A549 treated with ZK216348 at 1 μM for 4 hours (cell line): ENCODE measurements around the gene STAT5B. TPM values are rescaled to one million over a fixed set of nuclear protein-coding genes. Genes with fewer than 3 reads are reported as not detected.

Experiments
- total RNA-seq: library from RNA; stranded (reverse); fragments of 200-300 nt; extraction: Qiagen RNA extraction; gene quantifications from 5 replicates; pipeline ENCODE4 v1.2.3, GENCODE V29; 2022; ENCODE audit warnings: low read depth

Gene STAT5B
- total RNA-seq = 22.4 to 32.5 TPM (median 29.7 TPM) in 5 replicates

GRCh38 chr17:42276359-42276608 is at the start of gene STAT5B:
Gene STAT5B (minus strand): TSS chr17:42276391. CDS start chr17:42232127, 44,264 bp downstream.

GRCh38 chr17:42287977-42288802 is 12.0 kb upstream of the STAT5B start, which contains the start of gene STAT5A:
Gene STAT5A (plus strand): TSS chr17:42288498. CDS start chr17:42289412, 914 bp downstream.

GRCh38 chr17:42193969-42194899 is 82.0 kb downstream of the STAT5B start, which contains the start of gene GHDC:
Gene GHDC (minus strand): TSS chr17:42194494. CDS start chr17:42193581, 913 bp downstream.

GRCh38 chr17:42184713-42185620 is 91.2 kb downstream of the STAT5B start, which contains the start of gene HCRT:
Gene HCRT (minus strand): TSS chr17:42185452. CDS start chr17:42185365, 87 bp downstream.

GRCh38 chr17:42180922-42181850 is 95.0 kb downstream of the STAT5B start, which contains the start of gene KCNH4:
Gene KCNH4 (minus strand): TSS chr17:42181142. CDS start chr17:42180945, 197 bp downstream.

Other genes with a start within 250 kb of the STAT5B start
- gene C17orf113, start 225.8 kb downstream of the STAT5B start, total RNA-seq = 0.40 to 1.2 TPM (median 0.76 TPM) in 5 replicates
- 0.19 to 0.44 TPM (median 0.22 TPM) in 4 of 5 replicates, not detected in the other for gene ZNF385C, start 177.9 kb downstream of the STAT5B start, total RNA-seq
- gene DHX58, start 163.7 kb downstream of the STAT5B start, total RNA-seq = 0.40 to 0.70 TPM (median 0.46 TPM) in 5 replicates
- gene KAT2A, start 155.0 kb downstream of the STAT5B start, total RNA-seq = 31.8 to 56.4 TPM (median 52.0 TPM) in 5 replicates
- not detected in 5 replicates for gene HSPB9, start 153.6 kb downstream of the STAT5B start, total RNA-seq
- gene RAB5C, start 121.4 kb downstream of the STAT5B start, total RNA-seq = 198 to 273 TPM (median 264 TPM) in 5 replicates
- gene KCNH4, start 95.2 kb downstream of the STAT5B start, total RNA-seq = 0.18 to 0.48 TPM (median 0.33 TPM) in 5 replicates
- 0.55 TPM in 1 of 5 replicates, not detected in the others for gene HCRT, start 90.9 kb downstream of the STAT5B start, total RNA-seq
- 11.9 to 22.4 TPM (median 20.1 TPM) in 5 replicates for gene GHDC, start 81.9 kb downstream of the STAT5B start, total RNA-seq
- gene STAT5A, start 12.1 kb upstream of the STAT5B start, total RNA-seq = 4.4 to 7.2 TPM (median 5.7 TPM) in 5 replicates
- gene STAT3, start 112.1 kb upstream of the STAT5B start, total RNA-seq = 61.1 to 82.9 TPM (median 74.4 TPM) in 5 replicates
- 367 to 513 TPM (median 475 TPM) in 5 replicates for gene CAVIN1, start 146.9 kb upstream of the STAT5B start, total RNA-seq
- gene ATP6V0A1, start 182.5 kb upstream of the STAT5B start, total RNA-seq = 23.9 to 47.5 TPM (median 44.9 TPM) in 5 replicates